HG02970 (cell line): Measurements from ENCODE around the gene LRBA.

Source experiments
- ATAC-seq: cut with Tn5 transposase; IDR thresholded peaks from one replicate; pipeline ENCODE4 v1.9.1; 2021; ENCODE audit warnings: mild to moderate bottlenecking, moderate library complexity, moderate number of reproducible peaks; ENCODE audit not compliant: unreplicated experiment, low FRiP score

Gene LRBA

DNA sequence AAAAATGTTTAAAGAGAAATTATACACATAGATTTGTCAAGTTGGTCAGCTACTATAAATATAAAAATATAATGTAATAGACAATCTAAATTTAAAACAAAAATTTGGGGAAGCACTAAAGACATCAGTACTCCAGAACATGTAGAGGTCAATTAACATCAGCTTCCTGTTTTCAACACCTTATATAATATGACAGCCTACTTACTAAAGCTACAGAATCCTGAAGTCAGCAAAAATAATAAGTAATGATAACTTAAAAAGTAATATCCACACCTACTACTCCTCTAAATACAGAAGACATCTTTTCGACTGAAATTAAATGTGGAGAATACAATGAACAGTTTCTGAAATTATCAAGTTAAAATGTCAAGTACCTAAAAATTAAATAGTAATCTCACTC is 118.6 kb downstream of the LRBA start:
- no peak for ATAC-seq

DNA sequence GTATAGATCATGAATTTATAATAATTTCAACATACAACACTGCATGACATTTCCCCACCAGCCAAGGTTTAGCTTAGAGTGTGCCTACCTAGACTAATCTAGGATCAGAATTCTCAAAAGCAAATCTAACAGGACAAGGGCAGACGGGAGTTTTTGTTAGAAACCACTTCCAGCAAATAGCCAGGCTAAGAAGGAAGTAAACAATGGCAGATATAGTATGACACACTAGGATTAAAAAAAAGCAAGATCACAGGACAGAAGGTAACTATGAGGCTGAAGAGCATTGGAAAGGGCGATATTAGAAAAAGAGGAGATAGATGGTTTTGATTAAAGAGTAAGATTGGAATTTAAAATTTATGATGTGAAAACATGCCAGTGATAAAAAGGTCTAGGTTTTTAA is 124.8 kb downstream of the LRBA start:
- ATAC-seq, result no peak

DNA sequence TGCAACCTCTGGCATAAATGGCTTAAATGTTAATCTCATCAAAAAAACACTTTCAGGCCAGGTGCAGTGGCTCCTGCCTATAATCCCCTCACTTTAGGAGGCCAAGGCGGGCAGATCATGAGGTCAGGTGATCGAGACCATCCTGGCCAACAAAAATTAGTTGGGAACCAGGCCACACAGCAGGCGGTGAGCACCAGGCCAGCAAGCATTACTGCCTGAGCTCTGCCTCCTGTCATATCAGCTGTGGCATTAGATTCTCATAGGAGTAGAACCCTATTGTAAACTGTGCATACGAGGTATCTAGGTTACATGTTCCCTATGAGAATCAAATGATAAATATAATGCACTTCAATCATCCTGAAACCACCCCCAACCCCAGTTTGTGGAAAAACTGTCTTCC is 125.8 kb downstream of the LRBA start:
- no peak for ATAC-seq

- ATAC-seq, result no peak
Measured at GRCh38 chr4:150888625-150889024, 126.5 kb downstream of the LRBA start.

GRCh38 chr4:150888217-150888616 is 126.9 kb downstream of the LRBA start:
- ATAC-seq, result no peak

- no peak for ATAC-seq
Measured at GRCh38 chr4:150886597-150886996, 128.5 kb downstream of the LRBA start.

DNA sequence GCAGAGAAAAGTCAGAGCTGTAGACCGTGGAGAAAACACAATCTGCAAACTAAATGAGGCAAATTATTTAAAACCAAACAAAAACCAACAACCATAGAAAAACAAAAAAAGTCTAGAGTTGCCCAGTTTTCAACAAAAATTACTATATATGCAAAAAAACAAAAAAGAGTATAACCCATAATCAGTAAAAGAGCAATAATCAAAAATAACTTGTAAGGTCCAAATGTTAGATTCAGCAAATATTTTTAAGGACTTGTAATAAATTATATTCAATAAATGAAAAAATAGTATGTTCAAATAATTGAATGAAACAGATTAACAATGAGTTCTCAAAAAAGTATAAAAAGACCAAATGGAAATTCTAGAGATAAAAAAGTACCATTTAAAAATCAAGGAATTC is 130.5 kb downstream of the LRBA start:
- ATAC-seq, result no peak

DNA sequence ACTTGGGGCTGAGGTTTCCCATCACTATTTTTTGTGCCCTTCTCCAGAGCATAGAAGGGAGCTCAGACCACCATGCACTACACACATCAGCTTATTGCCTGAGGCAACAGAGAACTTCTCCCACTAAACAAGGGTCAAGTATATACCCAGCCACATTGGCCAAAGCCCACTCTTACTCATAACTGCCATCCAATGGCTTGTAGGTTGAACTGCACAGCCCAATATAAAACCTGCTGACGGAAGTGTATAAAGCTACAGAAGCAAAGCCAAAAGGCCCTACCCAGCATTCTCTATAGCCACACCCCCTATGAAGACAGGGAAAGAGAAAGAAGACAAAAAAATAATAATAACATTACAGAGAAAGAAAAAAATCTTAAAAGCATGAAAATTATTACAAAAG is 139.7 kb downstream of the LRBA start:
- ATAC-seq, result no peak

DNA sequence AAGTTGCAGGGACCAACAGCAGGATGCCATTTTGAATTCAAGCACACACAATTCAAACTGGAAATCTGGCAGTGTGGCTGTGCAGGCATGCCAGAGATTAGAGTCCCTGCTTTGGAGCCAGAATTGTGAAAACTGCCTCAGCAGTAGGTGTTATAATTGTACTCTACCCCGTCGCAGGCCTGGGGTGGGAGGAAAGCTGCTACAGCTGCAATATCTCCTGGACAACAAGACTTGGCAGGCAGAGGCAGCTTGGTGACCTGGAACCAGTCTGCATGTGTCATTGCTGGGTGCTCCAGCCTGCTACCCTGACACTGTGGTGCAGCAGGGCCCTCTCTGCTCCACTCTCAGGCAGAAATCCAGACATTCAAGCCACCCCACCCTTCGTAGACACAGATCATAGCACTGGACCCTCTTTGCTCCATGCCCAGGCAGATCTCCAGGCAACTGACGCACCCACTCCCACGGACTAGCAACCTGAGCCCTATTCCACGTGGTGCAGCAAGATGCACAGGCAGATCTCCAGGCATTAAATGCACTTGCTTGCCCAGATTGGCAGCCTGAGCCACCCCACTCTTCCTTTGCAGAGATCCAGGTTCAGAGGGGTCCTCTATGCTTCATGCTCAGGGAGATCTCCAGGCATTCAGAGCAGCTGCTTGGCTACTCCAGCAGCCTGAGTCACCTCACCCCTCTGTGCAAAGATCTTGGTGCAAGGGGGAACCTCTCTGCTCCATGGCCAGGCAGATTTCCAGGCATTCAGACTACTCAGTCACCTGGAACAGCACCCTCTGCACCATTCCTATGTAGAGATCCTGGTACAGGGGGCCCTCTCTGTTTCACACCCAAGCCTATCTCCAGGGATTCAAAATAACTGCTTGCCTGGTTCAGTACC is 140.5 kb downstream of the LRBA start:
- no peak for ATAC-seq

- peak; percentile 56 for ATAC-seq
Measured at GRCh38 chr4:150867148-150867547, 147.9 kb downstream of the LRBA start.

DNA sequence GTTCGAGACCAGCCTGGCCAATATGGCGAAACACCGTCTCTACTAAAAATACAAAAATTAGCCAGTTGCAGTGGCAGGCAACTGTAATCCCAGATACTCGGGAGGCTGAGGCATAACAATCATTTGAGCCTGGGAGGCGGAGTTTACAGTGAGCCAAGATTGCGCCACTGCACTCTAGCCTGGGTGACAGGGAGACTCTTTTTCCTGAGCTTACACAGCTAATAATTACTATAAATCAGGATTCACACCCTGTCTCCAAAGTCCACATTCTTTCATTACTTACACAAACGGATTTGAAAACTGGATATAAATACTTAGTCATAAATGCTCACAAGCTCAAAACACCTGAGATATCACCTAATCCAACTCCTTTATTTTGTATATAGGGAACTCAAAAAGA is 151.6 kb downstream of the LRBA start:
- no peak for ATAC-seq

GRCh38 chr4:150862829-150863228 is 152.3 kb downstream of the LRBA start:
- no peak for ATAC-seq

- ATAC-seq, result no peak
Measured at GRCh38 chr4:150859453-150859852, 155.6 kb downstream of the LRBA start.

GRCh38 chr4:150855981-150856510 is 159.0 kb downstream of the LRBA start:
- no peak for ATAC-seq

- ATAC-seq, result no peak
Measured at GRCh38 chr4:150854600-150854999, 160.5 kb downstream of the LRBA start.

GRCh38 chr4:150853882-150854281 is 161.2 kb downstream of the LRBA start:
- no peak for ATAC-seq

GRCh38 chr4:150852216-150852615 is 162.9 kb downstream of the LRBA start:
- no peak for ATAC-seq

GRCh38 chr4:150849016-150849415 is 166.1 kb downstream of the LRBA start:
- no peak for ATAC-seq

GRCh38 chr4:150828159-150828558 is 186.9 kb downstream of the LRBA start:
- ATAC-seq, result peak; percentile 89

GRCh38 chr4:150827226-150827625 is 187.9 kb downstream of the LRBA start:
- no peak for ATAC-seq

GRCh38 chr4:150826306-150826705 is 188.8 kb downstream of the LRBA start:
- ATAC-seq, result no peak

DNA sequence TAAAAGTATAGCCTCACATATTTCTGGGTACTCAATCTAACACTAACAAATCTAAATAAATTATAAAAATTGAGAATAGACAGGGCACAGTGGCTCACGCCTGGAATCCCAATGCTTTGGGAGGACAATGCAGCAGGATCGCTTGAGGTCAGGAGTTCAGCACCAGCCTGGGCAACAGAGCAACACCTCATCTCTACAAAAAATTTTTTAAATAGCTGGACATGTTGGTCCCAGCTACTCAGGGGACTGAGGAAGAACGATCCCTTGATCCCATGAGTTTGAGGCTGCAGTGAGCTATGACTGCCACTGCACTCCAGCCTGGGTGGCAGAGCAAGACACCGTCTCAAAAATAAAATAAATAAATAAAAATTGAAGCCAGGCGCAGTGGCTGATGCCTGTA is 192.7 kb downstream of the LRBA start:
- ATAC-seq, result no peak
